ELF-1 (cell line): ENCODE results near the gene TAOK1.
A peak's percentile ranks its signal among the peaks of the same experiment; 100 is the strongest.

Source experiments
- DNase-seq: peaks from one replicate; pipeline ENCODE4 v3.0.0-alpha.2; 2016; ENCODE audit warnings: low read depth, low spot score

Gene TAOK1

GRCh38 chr17:29582254-29582765, 192.1 kb downstream of the TAOK1 start:
- DNase-seq, result no peak

DNA sequence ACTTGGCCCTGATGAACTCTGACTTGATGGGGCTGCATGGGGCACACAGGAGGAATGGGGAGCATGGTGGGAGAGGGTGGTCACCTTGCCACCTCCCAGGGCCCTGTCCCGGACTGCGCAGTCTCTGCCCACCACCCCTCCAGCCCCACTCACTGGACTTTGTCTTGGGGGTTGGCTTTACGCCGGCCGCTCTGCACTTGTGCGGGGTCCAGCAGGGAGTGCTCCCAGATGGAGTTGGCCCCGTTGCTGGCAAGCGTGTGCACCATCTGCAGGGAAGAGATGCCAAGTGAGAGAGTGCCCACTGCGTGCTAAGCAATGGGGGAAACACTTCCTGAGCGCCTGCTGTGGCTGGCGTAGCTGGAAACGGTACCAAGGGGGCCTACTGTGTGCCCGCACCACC, 192.6 kb downstream of the TAOK1 start:
- no peak for DNase-seq

- no peak for DNase-seq
Observed at GRCh38 chr17:29583324-29584248, 193.4 kb downstream of the TAOK1 start.

GRCh38 chr17:29584452-29585079, 194.4 kb downstream of the TAOK1 start:
- DNase-seq, result no peak

DNA sequence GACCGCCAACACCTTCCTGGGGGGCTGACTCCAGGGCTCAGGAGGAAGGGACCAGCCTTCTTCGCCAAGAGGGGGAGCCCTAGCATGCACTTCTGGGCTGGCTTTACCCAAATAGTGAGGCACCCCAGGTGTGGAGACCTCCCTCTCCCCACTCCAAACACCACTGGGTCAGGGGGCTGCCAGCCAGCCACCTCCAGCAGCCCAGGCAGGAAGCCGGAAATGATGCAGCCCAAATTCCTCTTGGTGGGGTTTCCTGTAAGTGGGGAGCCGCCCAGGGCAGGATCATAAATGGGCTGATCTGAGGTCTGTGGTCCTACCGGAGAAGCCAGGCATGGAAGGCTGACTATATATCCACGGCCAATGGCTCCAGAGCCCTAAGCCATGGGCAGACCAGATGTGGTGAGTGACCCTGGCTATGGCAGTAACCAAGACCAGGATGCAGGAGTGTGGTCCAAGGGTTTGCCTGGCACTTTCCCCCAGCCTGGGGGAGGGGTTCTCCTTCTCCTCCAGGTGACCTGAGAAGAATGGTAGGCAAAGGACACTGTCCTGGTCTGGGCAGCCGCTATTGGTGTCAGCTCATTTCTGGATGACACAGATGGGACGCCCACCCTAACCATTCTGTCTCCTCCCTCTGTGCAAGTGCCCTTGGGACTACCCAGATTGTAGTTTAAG, 195.1 kb downstream of the TAOK1 start:
- DNase-seq, result no peak

GRCh38 chr17:29586676-29587469, 196.7 kb downstream of the TAOK1 start:
- no peak for DNase-seq

- no peak for DNase-seq
Observed at GRCh38 chr17:29587591-29587990, 197.4 kb downstream of the TAOK1 start.

GRCh38 chr17:29588017-29588561, 197.9 kb downstream of the TAOK1 start:
- DNase-seq, result no peak

- DNase-seq, result peak; percentile 40
Observed at GRCh38 chr17:29588562-29589411, 198.6 kb downstream of the TAOK1 start.

DNA sequence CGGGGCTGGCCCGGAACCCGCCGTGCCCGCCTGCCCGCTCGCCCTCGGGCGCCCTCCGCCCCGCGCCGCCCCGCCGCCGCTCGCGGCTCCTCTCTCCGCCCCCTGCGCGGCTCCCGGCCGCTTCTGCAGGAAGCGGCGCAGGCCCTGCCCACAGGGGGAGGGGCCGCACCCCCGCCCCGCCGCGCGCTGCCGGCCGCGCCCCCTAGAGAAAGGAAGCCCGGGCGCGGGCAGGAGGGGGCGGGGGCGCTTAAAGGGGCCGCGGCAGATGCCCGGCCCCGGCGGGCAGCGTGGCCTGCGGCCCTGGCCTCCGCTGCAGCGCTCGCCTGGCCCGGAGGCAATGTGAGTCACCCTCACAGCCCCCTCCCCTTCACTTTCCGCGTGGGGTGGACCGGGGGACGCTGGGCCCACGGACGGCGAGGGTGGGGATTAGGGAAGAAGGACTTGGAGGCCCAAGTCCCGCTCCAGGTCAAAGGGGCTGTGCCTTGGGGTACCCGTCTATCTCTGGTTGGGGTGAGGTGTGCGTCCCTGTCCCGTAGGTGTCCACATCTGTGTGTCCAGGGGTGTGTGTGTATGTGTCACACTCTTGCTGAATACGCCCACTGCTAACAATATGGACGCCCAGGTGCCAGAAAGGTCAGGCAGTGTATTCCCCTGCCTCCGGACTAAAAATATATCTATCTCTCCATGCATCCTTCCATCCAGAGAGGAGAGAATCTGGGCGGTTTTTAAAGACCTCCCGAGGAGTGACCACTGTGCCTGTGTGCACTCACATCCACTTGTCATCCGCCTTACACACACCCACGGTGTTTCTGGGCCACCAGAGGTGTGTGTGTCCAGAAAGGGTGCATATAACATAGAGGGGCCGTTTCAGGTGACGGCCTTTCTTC, 199.6 kb downstream of the TAOK1 start, which contains the start of gene GIT1:
Gene GIT1 (minus strand): TSS at position 125 of the 887 bp plus-strand sequence. CDS start 270 bp downstream, outside the sequence.
- DNase-seq, result peak; percentile 80

DNA sequence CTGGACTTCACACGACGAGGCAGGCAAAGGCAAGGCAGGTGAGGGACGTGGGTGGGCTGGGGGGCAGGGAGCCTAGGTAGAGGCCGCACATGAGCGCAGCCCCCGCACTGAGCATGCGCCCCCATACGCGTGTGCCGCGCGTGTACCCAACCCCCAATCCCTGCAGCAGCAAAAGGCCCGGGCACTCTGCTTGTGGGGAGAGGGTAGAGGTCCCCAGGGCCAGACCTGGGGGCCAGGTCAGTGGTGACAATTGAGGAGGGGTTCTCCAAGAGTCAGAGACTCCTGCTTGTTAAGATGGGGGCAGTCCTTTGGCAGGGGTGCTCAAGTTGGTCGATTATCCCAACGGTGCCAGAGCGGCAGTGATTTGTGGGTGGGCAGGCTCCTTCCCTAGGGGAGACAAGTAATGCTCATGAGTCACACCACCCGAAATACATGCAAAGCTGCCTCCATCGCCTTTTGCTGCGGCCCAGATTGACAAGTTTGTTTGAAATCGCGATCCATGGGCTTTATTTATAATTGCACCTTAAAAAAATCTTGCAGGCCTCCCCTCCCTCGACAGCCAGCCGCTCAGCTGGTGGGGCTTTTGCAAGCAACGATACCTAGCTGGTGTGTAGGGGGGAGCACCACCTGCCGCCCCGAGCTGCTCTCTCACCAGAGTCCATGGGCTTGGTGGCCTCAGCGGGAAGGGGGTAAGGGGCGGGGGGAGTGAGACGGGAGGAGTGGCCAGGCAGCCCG, 200.4 kb downstream of the TAOK1 start:
- DNase-seq, result no peak

DNA sequence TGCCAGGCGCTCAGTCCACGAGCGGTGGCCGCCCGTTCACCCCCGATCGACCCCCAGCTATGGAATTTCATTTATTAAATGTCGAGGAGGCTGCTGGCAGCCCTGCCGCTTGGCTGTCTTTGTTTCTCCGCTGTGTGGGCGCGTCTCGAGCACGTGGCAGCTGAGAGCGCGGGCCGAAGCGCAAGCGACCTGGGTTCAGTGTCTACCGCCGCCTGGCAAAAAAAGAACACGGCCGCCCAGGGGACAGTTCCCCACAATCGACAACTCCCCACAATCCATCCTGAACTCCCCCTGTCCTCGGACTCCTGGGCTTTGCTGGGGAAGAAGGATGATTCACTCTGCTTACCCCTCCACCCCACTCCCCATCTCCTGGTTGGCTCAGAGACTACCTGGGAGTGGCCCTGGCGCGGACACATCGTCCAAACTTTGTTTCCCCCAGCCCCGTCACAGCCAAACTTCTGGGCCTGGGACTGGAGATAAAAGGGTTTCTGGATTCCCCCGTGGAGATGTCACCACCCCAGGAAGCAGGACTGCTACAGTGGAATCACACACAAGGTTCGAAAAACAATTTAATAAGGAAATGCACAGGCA, 201.1 kb downstream of the TAOK1 start:
- DNase-seq, result no peak

GRCh38 chr17:29591737-29592608, 201.8 kb downstream of the TAOK1 start:
- peak; percentile 97 for DNase-seq

- no peak for DNase-seq
Observed at GRCh38 chr17:29592850-29593551, 202.8 kb downstream of the TAOK1 start, which contains the start of gene ANKRD13B. Gene ANKRD13B (plus strand): TSS chr17:29593132. CDS start chr17:29593622, 490 bp downstream.

- peak; percentile 74 for DNase-seq
Observed at GRCh38 chr17:29593591-29594518, 203.7 kb downstream of the TAOK1 start.
